Astrocyte (in vitro differentiated cells and primary cell): Measurements from ENCODE around the gene PRR9. TPM values are rescaled to one million over a fixed set of nuclear protein-coding genes. Genes with fewer than 3 reads are reported as not detected.

ENCODE experiments used
- DNase-seq: peaks from one replicate; pipeline ENCODE4 v3.0.0-alpha.2; 2010; ENCODE audit warnings: low read depth
- FAIRE-seq: peaks from 2 replicates; lab custom pipeline; 2011; peaks lifted over from hg19 to GRCh38; lab: Jason Lieb, UNC
- H2AFZ ChIP-seq: 2 replicates; pipeline ENCODE4 v1.6.0; 2012; ENCODE audit warnings: low read depth, low read length, inconsistent platforms
- H3K27ac ChIP-seq: 2 replicates; pipeline ENCODE4 v1.5.1; 2011; ENCODE audit warnings: low read depth, low read length, inconsistent platforms
- H3K27me3 ChIP-seq: 2 replicates; pipeline ENCODE4 v1.6.0; 2011; ENCODE audit warnings: low read length, inconsistent platforms; ENCODE audit not compliant: insufficient read depth
- H3K36me3 ChIP-seq: 2 replicates; pipeline ENCODE4 v1.5.1; 2011; ENCODE audit warnings: low read length, inconsistent platforms; ENCODE audit not compliant: insufficient read depth
- H3K4me1 ChIP-seq: 2 replicates; pipeline ENCODE4 v1.5.1; 2011; ENCODE audit warnings: low read length, inconsistent platforms; ENCODE audit not compliant: insufficient read depth
- H3K4me2 ChIP-seq: 2 replicates; pipeline ENCODE4 v1.6.0; 2012; ENCODE audit warnings: low read length, inconsistent platforms
- H3K4me3 ChIP-seq: 2 replicates; pipeline ENCODE4 v1.5.1; 2011; ENCODE audit warnings: low read depth, mild to moderate bottlenecking, low read length, inconsistent platforms; ENCODE audit not compliant: insufficient read depth
- H3K79me2 ChIP-seq: 2 replicates; pipeline ENCODE4 v1.6.0; 2012; ENCODE audit warnings: mild to moderate bottlenecking, low read length, inconsistent platforms; ENCODE audit not compliant: insufficient read depth
- H3K9ac ChIP-seq: 2 replicates; pipeline ENCODE4 v1.6.0; 2012; ENCODE audit warnings: mild to moderate bottlenecking, low read length, inconsistent platforms
- H3K9me3 ChIP-seq: 2 replicates; pipeline ENCODE4 v1.5.1; 2012; ENCODE audit warnings: low read depth, mild to moderate bottlenecking, low read length, inconsistent platforms; ENCODE audit not compliant: insufficient read depth
- H4K20me1 ChIP-seq: 2 replicates; pipeline ENCODE4 v1.6.0; 2012; ENCODE audit warnings: low read length, inconsistent platforms; ENCODE audit not compliant: insufficient read depth
- H3K27ac Mint-ChIP-seq: one replicate; pipeline ENCODE4 v1.8.0; 2021; ENCODE audit warnings: mild to moderate bottlenecking, mixed read lengths; ENCODE audit not compliant: unreplicated experiment
- H3K27me3 Mint-ChIP-seq: one replicate; pipeline ENCODE4 v1.8.0; 2021; ENCODE audit warnings: low read depth, mixed read lengths; ENCODE audit not compliant: unreplicated experiment
- H3K36me3 Mint-ChIP-seq: one replicate; pipeline ENCODE4 v1.8.0; 2021; ENCODE audit warnings: low read depth, mixed read lengths; ENCODE audit not compliant: unreplicated experiment
- H3K4me1 Mint-ChIP-seq: one replicate; pipeline ENCODE4 v1.8.0; 2021; ENCODE audit warnings: low read depth, mixed read lengths; ENCODE audit not compliant: unreplicated experiment
- H3K4me3 Mint-ChIP-seq: one replicate; pipeline ENCODE4 v1.8.0; 2021; ENCODE audit warnings: mild to moderate bottlenecking, moderate library complexity, mixed read lengths; ENCODE audit not compliant: unreplicated experiment
- H3K9me3 Mint-ChIP-seq: one replicate; pipeline ENCODE4 v1.8.0; 2021; ENCODE audit warnings: mild to moderate bottlenecking, mixed read lengths; ENCODE audit not compliant: unreplicated experiment
- EZH2 ChIP-seq: IDR thresholded peaks from 2 replicates; pipeline ENCODE4 v1.6.1; 2012; ENCODE audit warnings: mild to moderate bottlenecking, low read length, inconsistent platforms; ENCODE audit not compliant: insufficient read depth
- total RNA-seq: library from RNA; stranded (reverse); gene quantifications from 2 replicates; pipeline ENCODE4 v1.2.1, GENCODE V29; 2021
- TF ChIP-seq, protein P1 (sequence below): IDR thresholded peaks from 2 replicates; pipeline ENCODE4 v1.5.1; 2011; ENCODE audit warnings: low read depth, mild to moderate bottlenecking, inconsistent platforms, low read length, moderate library complexity; ENCODE audit not compliant: insufficient read depth

Gene PRR9
- total RNA-seq, 1 donor from 2014 or later = 0.52 TPM

DNA sequence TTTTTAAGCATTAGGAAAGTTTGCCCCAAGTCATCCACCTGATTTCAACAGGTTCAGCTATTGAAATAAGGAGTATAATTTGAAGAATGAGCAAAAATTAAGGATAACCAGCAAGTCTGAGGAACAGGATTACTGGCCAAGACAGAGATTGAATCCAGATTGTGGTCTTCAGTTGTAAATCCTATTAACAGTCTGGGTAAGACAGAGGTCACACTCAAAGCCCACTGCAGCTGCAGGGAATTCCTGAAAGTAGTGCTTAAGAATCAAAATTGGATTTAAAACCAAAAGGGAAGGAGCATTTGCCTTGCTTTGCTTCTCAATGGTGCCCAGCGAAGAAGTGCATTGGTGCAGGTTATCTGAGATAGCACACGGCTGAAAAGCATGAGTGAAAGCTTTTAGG lies 35.7 kb downstream of the PRR9 start:
- no peaks in the 10 kb centered on the region for H3K9me3 Mint-ChIP-seq
- no peaks in the 10 kb centered on the region for H3K36me3 Mint-ChIP-seq
- TF ChIP-seq, protein P1, sequence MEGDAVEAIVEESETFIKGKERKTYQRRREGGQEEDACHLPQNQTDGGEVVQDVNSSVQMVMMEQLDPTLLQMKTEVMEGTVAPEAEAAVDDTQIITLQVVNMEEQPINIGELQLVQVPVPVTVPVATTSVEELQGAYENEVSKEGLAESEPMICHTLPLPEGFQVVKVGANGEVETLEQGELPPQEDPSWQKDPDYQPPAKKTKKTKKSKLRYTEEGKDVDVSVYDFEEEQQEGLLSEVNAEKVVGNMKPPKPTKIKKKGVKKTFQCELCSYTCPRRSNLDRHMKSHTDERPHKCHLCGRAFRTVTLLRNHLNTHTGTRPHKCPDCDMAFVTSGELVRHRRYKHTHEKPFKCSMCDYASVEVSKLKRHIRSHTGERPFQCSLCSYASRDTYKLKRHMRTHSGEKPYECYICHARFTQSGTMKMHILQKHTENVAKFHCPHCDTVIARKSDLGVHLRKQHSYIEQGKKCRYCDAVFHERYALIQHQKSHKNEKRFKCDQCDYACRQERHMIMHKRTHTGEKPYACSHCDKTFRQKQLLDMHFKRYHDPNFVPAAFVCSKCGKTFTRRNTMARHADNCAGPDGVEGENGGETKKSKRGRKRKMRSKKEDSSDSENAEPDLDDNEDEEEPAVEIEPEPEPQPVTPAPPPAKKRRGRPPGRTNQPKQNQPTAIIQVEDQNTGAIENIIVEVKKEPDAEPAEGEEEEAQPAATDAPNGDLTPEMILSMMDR = no peak
- TF ChIP-seq EZH2 = no peak
- no peaks in the 10 kb centered on the region for H3K4me1 Mint-ChIP-seq
- no peak overlapping the region for H2AFZ ChIP-seq
- no peaks in the 10 kb centered on the region for H3K27me3 ChIP-seq
- DNase-seq = no peak
- no peak overlapping the region for H3K4me3 Mint-ChIP-seq
- no peak overlapping the region for H3K9ac ChIP-seq
- H3K27me3 Mint-ChIP-seq = peaks cover 19% of the 10 kb centered on the region
- no peaks in the 10 kb centered on the region for H4K20me1 ChIP-seq
- no peak overlapping the region for H3K4me2 ChIP-seq
- H3K27ac ChIP-seq = no peak overlapping the region
- H3K9me3 ChIP-seq = no peaks in the 10 kb centered on the region
- H3K4me3 ChIP-seq = no peak overlapping the region
- H3K79me2 ChIP-seq = no peaks in the 10 kb centered on the region
- no peak overlapping the region for H3K27ac Mint-ChIP-seq
- FAIRE-seq = no peak
- H3K4me1 ChIP-seq = no peaks in the 10 kb centered on the region
- H3K36me3 ChIP-seq = no peaks in the 10 kb centered on the region

DNA sequence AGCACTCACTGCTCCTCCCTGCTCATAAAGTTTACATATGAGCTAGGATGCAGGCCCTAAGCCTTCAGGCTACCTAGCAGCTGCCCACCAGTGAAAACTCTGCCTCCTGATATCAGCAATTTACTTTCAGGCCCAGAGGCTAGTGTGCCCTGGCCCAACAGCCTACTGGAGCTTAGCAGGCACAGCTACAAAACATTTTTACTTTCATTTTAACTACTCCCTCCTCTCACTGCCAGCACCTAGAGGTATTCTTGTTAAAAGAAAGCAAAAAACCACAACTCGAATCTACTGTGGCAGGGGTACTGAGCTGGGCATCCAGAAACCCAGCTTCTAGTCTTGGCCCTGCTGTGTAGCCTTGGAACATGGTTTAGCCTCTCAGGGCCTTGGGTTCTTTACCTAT lies 36.3 kb downstream of the PRR9 start:
- H4K20me1 ChIP-seq = no peaks in the 10 kb centered on the region
- DNase-seq (no peak), FAIRE-seq (no peak)
- Mint-ChIP-seq H3K9me3 (no peaks in the 10 kb centered on the region), H3K27me3 (peaks cover 19% of the 10 kb centered on the region), H3K27ac (no peak overlapping the region), H3K4me1 (no peaks in the 10 kb centered on the region), H3K36me3 (no peaks in the 10 kb centered on the region), H3K4me3 (no peak overlapping the region)
- no peak overlapping the region for H3K4me2 ChIP-seq
- no peaks in the 10 kb centered on the region for H3K27me3 ChIP-seq
- no peaks in the 10 kb centered on the region for H3K4me1 ChIP-seq
- H3K27ac ChIP-seq = no peak overlapping the region
- H3K4me3 ChIP-seq = no peak overlapping the region
- no peaks in the 10 kb centered on the region for H3K9me3 ChIP-seq
- TF ChIP-seq, protein P1 = no peak
- no peak for TF ChIP-seq EZH2
- H2AFZ ChIP-seq = no peak overlapping the region
- no peaks in the 10 kb centered on the region for H3K79me2 ChIP-seq
- H3K9ac ChIP-seq = no peak overlapping the region
- no peaks in the 10 kb centered on the region for H3K36me3 ChIP-seq

GRCh38 chr1:153259387-153259786 lies 42.0 kb downstream of the PRR9 start, which contains the start of gene LORICRIN:
TSS of gene LORICRIN (plus strand) at chr1:153259687. CDS start at chr1:153260950, 1,263 bp downstream.
- Histone ChIP-seq H3K4me1 (peaks cover 5% of the 10 kb centered on the region), H3K36me3 (no peaks in the 10 kb centered on the region), H3K9ac (no peak within 1 kb of the TSS), H2AFZ (no peak within 1 kb of the TSS), H3K9me3 (no peaks in the 10 kb centered on the region), H4K20me1 (no peaks in the 10 kb centered on the region), H3K27ac (no peak within 1 kb of the TSS), H3K79me2 (no peaks in the 10 kb centered on the region), H3K4me2 (peak within 1 kb of the TSS; percentile 36), H3K4me3 (no peak within 1 kb of the TSS), H3K27me3 (peaks cover 34% of the 10 kb centered on the region)
- TF ChIP-seq, protein P1 = no peak
- TF ChIP-seq EZH2 = no peak
- Mint-ChIP-seq H3K4me3 (peak within 1 kb of the TSS; percentile 74), H3K36me3 (no peaks in the 10 kb centered on the region), H3K27ac (peak within 1 kb of the TSS; percentile 54), H3K27me3 (peaks cover 31% of the 10 kb centered on the region), H3K4me1 (peaks cover 7% of the 10 kb centered on the region), H3K9me3 (no peaks in the 10 kb centered on the region)
- no peak for DNase-seq
- FAIRE-seq = no peak
